Activated naive CD4-positive, alpha-beta T cell treated with anti-CD3 and anti-CD28 coated beads, Interleukin-2, amount 50 U/mL, for 72 hours (primary cell): Measurements from ENCODE around the gene GDF11. TPM values are rescaled to one million over a fixed set of nuclear protein-coding genes. Genes with fewer than 3 reads are reported as not detected.
"Not testable (repeated sequence)": the region's sequence is repeated elsewhere in the genome, so short reads cannot be mapped to it uniquely, and the experiment has no call there.

Experiments
- ATAC-seq, 2 donors: fragments of 150-1000 bp; cut with Tn5 transposase; 2 replicates each; pipeline ENCODE4 v1.10.0; 2021; ENCODE audit warnings: mild to moderate bottlenecking in 2 of 2, moderate library complexity in 2 of 2
- DNase-seq, 2 donors: peaks; one replicate each; pipeline ENCODE4 v3.0.0; 2021 to 2022; ENCODE audit warnings: low spot score in 2 of 2
- H3K27ac Mint-ChIP-seq, 2 donors: one replicate each; pipeline ENCODE4 v1.8.0; 2022; ENCODE audit warnings: mild to moderate bottlenecking in 2 of 2, mixed read lengths in 2 of 2
- H3K36me3 Mint-ChIP-seq, 2 donors: one replicate each; pipeline ENCODE4 v1.8.0; 2022; ENCODE audit warnings: mixed read lengths in 2 of 2
- H3K9me3 Mint-ChIP-seq, 2 donors: one replicate each; pipeline ENCODE4 v1.8.0; 2022; ENCODE audit warnings: mixed read lengths in 2 of 2
- total RNA-seq, 2 donors: library from RNA; stranded (reverse); gene quantifications; one replicate each; pipeline ENCODE4 v1.2.3, GENCODE V29; 2022

GDF11 gene
- total RNA-seq, 2 donors from 2014 or later: 5.9 to 12.0 TPM

- DNase-seq (peak in 1 of 2 donors; percentile 31), ATAC-seq (no peak)
- Mint-ChIP-seq H3K36me3 (no peaks in the 10 kb centered on the region), H3K27ac (peak overlapping the region; percentile 2 to 5), H3K9me3 (no peaks in the 10 kb centered on the region)
These were observed 2.6 kb downstream of the GDF11 start for GRCh38 chr12:55745361-55746173.

GRCh38 chr12:55746174-55746912 is 3.4 kb downstream of the GDF11 start:
- DNase-seq: peak in 1 of 2 donors; percentile 38
- Mint-ChIP-seq H3K36me3 (no peaks in the 10 kb centered on the region), H3K9me3 (no peaks in the 10 kb centered on the region), H3K27ac (peak overlapping the region; percentile 2 to 5)
- no peak for ATAC-seq

GRCh38 chr12:55746913-55747231 is 4.0 kb downstream of the GDF11 start:
- ATAC-seq: no peak
- H3K27ac Mint-ChIP-seq: no peak overlapping the region
- H3K36me3 Mint-ChIP-seq: no peaks in the 10 kb centered on the region
- H3K9me3 Mint-ChIP-seq: no peaks in the 10 kb centered on the region
- no peak for DNase-seq

GRCh38 chr12:55748230-55748993 is 5.5 kb downstream of the GDF11 start:
- Mint-ChIP-seq H3K36me3 (no peaks in the 10 kb centered on the region), H3K27ac (peak overlapping the region; percentile 74 to 75), H3K9me3 (no peaks in the 10 kb centered on the region)
- ATAC-seq (no peak), DNase-seq (no peak)

GRCh38 chr12:55755246-55755645 is 12.3 kb downstream of the GDF11 start:
- Mint-ChIP-seq H3K36me3 (peaks cover 0 to 22% of the 10 kb centered on the region in 2 donors), H3K27ac (peak overlapping the region; percentile 23 to 46), H3K9me3 (no peaks in the 10 kb centered on the region)
- DNase-seq: no peak
- ATAC-seq: no peak

- H3K27ac Mint-ChIP-seq: peak overlapping the region; percentile 7 to 92
- H3K36me3 Mint-ChIP-seq: peaks cover 0 to 38% of the 10 kb centered on the region in 2 donors
- H3K9me3 Mint-ChIP-seq: peaks cover 0 to 4% of the 10 kb centered on the region in 2 donors
- ATAC-seq (no peak), DNase-seq (no peak)
These were observed 14.8 kb downstream of the GDF11 start for GRCh38 chr12:55757701-55758100.

- H3K9me3 Mint-ChIP-seq, DNase-seq, ATAC-seq: not testable (repeated sequence)
- H3K27ac Mint-ChIP-seq: peak overlapping the region; percentile 7 to 50
- peaks cover 0 to 38% of the 10 kb centered on the region in 2 donors for H3K36me3 Mint-ChIP-seq
These were observed 15.7 kb downstream of the GDF11 start for GRCh38 chr12:55758575-55758974.

- ATAC-seq (peak; percentile 93 to 97), DNase-seq (peak in 1 of 2 donors; percentile 43)
- H3K9me3 Mint-ChIP-seq: peaks cover 0 to 4% of the 10 kb centered on the region in 2 donors
- H3K27ac Mint-ChIP-seq: peak overlapping the region; percentile 86 to 94
- H3K36me3 Mint-ChIP-seq: peaks cover 0 to 38% of the 10 kb centered on the region in 2 donors
These were observed 17.7 kb downstream of the GDF11 start for GRCh38 chr12:55760663-55761062.

- peaks cover 0 to 4% of the 10 kb centered on the region in 2 donors for H3K9me3 Mint-ChIP-seq
- no peak for DNase-seq
- H3K27ac Mint-ChIP-seq: no peak overlapping the region
- ATAC-seq: no peak
- peaks cover 0 to 32% of the 10 kb centered on the region in 2 donors for H3K36me3 Mint-ChIP-seq
These were observed 19.7 kb downstream of the GDF11 start for GRCh38 chr12:55762646-55763045.

- H3K36me3 Mint-ChIP-seq: peaks cover 4 to 16% of the 10 kb centered on the region in 2 donors
- no peak for DNase-seq
- ATAC-seq: no peak
- no peaks in the 10 kb centered on the region for H3K9me3 Mint-ChIP-seq
- H3K27ac Mint-ChIP-seq: peak overlapping the region in 1 of 2 donors; percentile 19
These were observed 22.9 kb downstream of the GDF11 start for GRCh38 chr12:55765736-55766290.

- Mint-ChIP-seq H3K9me3 (no peaks in the 10 kb centered on the region), H3K27ac (no peak overlapping the region), H3K36me3 (peaks cover 4 to 6% of the 10 kb centered on the region in 2 donors)
- no peak for ATAC-seq
- DNase-seq: no peak
These were observed 24.2 kb downstream of the GDF11 start for GRCh38 chr12:55767156-55767555.

GRCh38 chr12:55771736-55772135 is 28.8 kb downstream of the GDF11 start:
- Mint-ChIP-seq H3K27ac (peak overlapping the region; percentile 9 to 19), H3K36me3 (peaks cover 4 to 6% of the 10 kb centered on the region in 2 donors), H3K9me3 (no peaks in the 10 kb centered on the region)
- DNase-seq: no peak
- ATAC-seq: no peak

- ATAC-seq (no peak), DNase-seq (no peak)
- Mint-ChIP-seq H3K27ac (no peak overlapping the region), H3K36me3 (no peaks in the 10 kb centered on the region), H3K9me3 (no peaks in the 10 kb centered on the region)
These were observed 34.9 kb downstream of the GDF11 start for GRCh38 chr12:55777856-55778255.

- Mint-ChIP-seq H3K9me3 (no peaks in the 10 kb centered on the region), H3K36me3 (peaks cover 0 to 6% of the 10 kb centered on the region in 2 donors), H3K27ac (no peak overlapping the region)
- no peak for DNase-seq
- no peak for ATAC-seq
These were observed 37.8 kb downstream of the GDF11 start for GRCh38 chr12:55780685-55781084.

- DNase-seq: no peak
- Mint-ChIP-seq H3K36me3 (peaks cover 16 to 28% of the 10 kb centered on the region in 2 donors), H3K9me3 (no peaks in the 10 kb centered on the region), H3K27ac (peak overlapping the region in 1 of 2 donors; percentile 36)
- no peak for ATAC-seq
These were observed 45.6 kb downstream of the GDF11 start for GRCh38 chr12:55788546-55788945.

- Mint-ChIP-seq H3K27ac (peak overlapping the region in 1 of 2 donors; percentile 36), H3K36me3 (peaks cover 16 to 28% of the 10 kb centered on the region in 2 donors), H3K9me3 (no peaks in the 10 kb centered on the region)
- no peak for DNase-seq
- ATAC-seq: no peak
These were observed 46.2 kb downstream of the GDF11 start for GRCh38 chr12:55789171-55789570.
